Stimulated activated naive CD4-positive, alpha-beta T cell (primary cell): Measurements from ENCODE around the gene RNF145.

Source experiments
- DNase-seq, 6 experiments: peaks; one replicate each; lab custom pipeline; 2025; lab: John Stamatoyannopoulos, UW

Gene RNF145

GRCh38 chr5:159217236-159217635, 7.9 kb upstream of the RNF145 start:
- DNase-seq: no peak

DNA sequence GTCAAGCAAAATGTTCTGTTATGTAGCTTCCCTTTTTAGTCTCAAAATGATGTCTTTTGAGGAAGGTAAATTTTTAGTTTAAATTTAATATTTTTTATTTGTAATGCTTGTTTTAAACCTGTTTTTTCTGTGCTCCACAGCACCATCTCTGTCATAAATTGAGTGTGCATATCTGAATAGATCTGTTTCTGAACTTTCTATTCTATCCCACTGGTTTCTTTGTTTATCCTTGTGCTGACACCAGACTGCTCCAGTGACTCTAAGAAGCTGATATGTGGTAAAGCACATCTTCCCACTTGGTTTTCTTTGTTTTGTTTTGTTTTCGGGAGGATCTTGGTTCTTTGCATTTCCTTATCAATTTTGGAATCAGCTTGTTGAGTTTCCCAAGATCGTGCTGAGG, 7.1 kb upstream of the RNF145 start:
- DNase-seq: no peak

DNA sequence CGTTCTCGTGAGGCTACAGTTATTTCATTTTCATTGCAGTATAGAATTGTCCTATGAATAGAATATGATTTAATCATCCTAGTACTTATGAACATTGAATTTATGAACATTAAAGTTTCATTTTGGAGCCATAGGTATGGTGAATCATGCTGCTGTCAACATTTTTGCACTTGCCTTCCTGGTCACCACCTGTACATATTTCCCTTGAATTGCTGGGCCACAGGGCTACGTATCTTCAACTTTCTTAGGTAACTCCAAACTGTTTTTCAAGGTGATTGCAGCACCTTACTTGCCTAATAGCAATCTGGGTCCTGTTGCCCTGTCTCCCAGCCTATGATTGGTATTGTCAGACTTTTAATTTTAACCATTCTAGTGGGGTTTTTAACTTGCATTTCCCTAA, 6.5 kb upstream of the RNF145 start:
- DNase-seq: no peak

DNA sequence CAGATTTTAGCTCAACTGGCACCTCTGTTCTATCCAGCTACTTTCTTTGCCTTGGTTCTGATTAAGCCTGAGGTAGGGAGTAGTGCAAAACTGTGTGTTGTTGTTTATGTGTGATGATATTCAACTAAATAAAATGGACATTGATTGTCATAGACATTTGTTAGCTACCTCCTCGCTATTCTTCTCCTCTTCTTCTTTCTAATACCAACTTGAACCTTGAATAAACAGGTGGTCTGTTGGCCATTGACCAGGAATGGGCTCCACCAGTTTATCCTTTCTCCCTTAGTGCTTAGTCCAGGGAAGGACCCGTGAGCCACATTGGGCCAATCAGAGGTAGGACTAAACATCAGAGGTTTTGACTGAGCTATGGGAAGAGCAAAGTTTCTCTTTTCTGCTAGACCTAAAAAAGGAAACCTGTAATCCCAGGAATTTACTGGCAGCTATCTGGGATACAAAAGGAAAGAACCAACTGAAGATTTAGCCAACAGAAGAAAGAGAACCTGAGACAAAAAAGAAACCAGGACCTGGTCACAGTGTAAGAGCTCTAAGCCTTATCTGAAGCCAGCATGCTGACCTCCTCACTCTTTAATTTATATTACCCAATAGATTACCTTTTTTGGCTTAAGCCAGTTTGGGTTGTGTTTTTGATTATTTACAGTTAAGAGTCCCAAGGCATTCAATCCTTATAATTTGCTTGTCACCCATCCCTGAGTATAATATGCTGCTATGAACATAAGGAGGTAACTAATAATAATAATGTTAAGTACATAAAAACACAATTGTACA, 5.3 kb upstream of the RNF145 start:
- no peak for DNase-seq

GRCh38 chr5:159212657-159213462, 3.5 kb upstream of the RNF145 start:
- DNase-seq: no peak

GRCh38 chr5:159211729-159212174, 2.4 kb upstream of the RNF145 start:
- DNase-seq: peak in 1 of 6 experiments; percentile 6

- DNase-seq: no peak
These were observed 1.5 kb upstream of the RNF145 start for GRCh38 chr5:159210846-159211245.

DNA sequence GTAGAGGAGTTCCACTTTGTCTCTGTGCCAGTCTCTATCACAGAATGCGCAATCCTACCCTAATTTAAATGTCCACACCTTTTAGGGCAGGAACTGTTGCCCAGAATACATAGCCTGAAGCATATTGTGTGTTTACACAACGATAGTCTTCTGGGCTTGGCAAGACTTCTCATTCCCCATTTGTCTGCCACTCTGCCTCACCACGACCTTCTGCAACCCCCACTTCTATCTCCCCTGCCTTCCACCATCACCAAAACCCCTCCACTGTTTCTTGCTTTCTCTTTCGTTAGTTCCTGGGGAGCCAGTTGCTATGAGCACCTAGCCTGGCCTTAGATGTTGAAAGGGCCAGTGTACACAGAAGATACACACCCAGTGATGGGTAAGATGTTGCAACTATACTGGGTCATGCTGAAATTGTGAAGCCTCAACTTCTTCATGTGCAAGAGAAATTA, 883 bp upstream of the RNF145 start:
- DNase-seq: no peak

- DNase-seq: peak in 2 of 6 experiments; percentile 21 to 33
These were observed 577 bp downstream of the RNF145 start for GRCh38 chr5:159208514-159209437.

DNA sequence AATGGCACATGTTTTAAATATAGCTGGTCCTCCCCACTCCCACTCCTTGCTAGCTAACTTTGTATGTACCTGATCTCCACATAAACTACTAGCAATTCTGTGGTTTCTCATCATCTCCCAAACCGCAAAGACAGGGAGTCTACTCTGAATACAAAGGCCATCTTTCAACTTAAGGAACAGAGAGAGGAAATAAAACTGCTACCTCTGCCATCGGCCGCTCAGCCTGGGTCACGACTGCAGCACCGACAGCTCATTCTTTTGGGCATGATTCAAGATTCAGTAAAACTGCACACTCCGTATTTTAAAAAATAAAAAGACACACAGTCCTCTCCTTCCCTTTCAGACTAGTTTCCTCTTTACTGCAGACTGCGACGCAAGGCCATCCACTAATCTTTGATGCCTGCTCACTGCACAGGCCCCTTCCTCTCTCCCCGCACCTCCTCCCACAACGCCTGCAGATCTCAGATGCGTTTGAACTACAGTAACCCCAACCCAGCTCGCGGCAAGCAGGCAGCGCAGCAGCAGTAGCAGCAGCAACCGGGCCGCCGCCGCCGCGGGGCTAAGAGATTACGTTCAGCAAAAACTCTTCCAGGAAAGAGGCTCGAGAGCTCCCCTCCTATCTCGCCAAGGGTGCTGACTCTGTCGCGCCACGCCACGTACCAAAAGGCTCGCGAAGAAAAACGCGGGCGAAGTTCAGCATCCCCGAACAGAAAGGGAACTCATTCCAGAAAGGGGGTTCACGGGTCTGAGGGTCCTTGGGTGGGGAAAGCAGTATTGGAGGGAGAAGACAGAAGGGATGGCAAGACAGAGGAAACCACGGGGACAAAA, 1.5 kb downstream of the RNF145 start:
- peak; percentile 74 to 88 (median 83) for DNase-seq

DNA sequence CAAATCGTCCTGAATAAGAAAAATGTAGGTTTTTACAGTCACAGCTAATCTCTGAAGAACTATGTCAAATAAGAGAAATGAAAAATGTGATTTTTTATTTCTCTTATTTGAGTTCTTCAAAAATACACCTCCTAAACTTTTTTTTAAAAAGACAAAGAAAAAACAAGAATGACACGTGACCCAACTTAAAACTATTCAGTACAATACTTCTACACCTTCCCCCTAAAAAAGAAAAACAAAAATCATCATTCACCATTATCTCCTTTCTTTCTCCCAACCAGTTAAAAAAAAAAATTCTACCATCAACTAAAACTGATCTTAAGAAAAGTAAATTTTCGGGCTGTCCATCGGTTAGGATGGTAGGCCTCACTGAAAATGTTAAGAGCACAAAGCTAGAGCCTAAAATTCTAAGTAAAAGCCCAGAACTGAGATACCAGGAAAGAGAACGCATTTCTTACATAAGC, 2.1 kb downstream of the RNF145 start:
- no peak for DNase-seq

DNA sequence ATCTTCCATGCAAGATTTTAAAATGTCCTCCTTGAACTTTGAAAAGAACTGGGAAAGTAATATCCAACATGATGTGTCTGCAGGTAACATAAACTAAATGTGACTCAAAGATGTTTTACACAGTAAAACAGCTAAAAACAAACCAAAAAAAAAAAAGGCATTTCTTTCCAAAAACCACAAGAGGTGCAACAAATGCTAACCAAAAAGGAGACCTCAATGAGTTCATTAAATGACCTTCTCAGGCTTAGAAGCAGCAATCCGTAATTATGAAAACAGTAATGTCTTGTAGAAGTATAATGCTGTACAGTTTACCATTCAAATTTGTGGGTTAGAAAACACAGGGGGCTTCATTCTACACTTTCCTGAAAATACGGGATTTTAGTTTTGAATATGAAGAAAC, 2.5 kb downstream of the RNF145 start:
- no peak for DNase-seq

- DNase-seq: peak in 1 of 6 experiments; percentile 9
These were observed 3.0 kb downstream of the RNF145 start for GRCh38 chr5:159206368-159206767.

DNA sequence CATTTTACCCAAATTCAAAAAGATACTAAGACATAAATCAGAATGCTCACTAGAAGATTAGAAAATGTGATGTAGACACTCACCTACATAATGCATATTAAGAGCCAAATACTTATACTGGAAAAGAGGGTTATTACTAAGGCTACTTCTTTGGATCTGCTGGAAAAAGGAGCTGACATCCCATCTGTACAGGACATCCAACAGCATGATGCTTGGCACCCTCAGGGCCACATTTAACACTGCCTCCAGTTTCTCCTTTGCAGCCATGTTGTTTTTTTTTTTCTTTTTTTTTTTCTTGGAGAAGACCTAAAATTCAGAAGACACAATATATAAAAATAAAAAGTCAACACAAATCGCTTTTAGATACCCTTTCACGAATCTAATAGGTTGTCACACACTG, 6.0 kb downstream of the RNF145 start:
- DNase-seq: no peak

GRCh38 chr5:159202151-159202550, 7.2 kb downstream of the RNF145 start:
- no peak for DNase-seq

DNA sequence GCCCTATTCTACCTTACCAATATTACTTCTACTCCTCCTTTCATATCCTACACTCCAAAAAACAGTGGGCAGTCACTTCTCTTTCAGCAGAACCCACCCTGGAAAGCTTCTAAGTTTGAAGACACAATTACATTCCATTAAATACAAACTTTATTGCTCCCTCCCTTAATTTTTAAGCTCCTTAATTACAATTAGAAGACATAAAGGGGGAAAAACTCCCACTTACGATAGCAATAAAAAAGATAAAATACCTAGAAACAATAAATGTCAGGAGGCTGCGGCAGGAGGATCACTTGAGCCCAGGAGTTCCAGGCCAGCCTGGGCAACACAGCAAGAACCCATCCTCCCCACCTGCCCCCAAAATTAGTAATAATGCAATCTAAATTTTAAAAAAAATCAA, 9.6 kb downstream of the RNF145 start:
- no peak for DNase-seq

GRCh38 chr5:159199225-159199624, 10.1 kb downstream of the RNF145 start:
- no peak for DNase-seq

DNA sequence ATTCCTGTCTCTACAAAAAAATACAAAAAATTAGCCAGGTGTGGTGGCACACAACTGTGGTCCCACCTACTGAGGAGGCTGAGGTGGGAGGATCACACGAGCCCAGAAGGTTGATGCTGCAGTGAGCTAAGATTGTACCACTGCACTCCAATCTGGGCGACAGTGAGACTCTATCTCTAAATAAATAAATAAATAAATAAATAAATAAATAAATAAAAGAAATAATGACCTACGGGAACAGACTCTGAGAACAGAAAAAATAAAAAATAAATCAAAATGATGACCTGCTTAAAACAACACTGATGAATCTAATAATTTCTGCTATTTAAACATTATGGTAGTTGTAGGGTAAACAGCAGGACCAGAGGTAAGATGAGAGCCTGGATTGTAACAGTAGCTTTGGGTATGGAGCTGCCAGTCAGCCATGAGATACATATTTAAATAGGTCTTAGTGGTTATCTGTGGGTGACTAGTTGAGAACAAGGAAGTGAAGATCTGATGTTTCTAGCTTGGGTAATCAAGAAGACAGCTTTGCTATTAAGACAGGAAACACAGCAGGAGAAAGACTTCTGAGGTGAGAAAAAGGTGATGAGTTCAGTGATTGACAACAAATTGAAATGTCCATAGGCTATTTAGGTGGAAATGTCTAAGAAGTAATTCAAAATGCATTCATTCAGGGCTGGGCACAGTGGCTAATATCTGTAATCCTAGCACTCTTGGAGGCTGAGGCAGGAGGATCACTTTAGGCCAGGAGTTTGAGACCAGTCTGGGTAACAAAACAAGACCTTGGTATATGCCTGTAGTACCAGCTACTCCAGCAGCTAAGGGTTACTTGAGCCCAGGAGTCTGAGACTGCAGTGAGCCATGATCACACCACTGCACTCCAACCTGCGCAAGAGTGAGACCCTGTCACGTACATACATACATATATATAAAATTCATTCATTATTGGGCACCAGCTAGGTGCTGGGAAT, 11.0 kb downstream of the RNF145 start:
- DNase-seq: peak in 2 of 6 experiments; percentile 26 to 28

DNA sequence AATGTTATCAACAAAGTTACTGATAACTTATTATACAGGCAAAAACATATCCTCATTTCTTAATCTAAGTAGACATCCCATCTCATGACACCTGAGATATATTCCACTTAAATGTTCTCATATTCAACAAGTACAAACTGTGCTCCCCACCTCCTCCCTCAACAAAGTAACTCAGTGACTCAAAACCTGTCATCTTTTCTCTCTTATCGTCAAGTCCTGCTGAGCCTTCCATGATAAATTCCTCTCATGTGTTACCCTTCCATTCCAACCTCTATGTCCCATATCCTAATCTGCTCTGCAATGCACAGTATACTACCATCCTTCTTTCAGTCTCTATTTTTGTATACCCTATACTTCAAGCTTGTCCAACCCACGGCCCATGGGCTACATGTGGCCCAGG, 13.6 kb downstream of the RNF145 start:
- DNase-seq: no peak

DNA sequence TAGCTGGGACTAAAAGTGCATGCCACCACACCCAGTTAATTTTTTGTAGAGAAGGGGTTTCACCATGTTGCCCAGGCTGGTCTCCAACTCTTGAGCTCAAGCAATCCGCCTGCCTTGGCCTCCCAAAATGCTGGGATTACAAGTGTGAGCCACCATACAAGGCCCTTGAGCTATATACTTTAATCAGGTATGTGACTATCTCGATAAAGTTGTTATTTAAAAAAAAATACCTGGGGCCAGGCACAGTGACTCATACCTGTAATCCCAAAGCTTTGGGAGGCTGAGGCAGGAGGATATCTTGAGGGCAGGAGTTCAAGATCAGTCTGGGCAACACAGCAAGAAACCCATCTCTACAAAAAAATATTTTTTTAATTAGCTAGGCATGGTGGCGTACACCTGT, 19.2 kb downstream of the RNF145 start:
- no peak for DNase-seq
